GM21526 (cell line): ENCODE results near the gene CD58.

ENCODE experiments used
- ATAC-seq: cut with Tn5 transposase; IDR thresholded peaks from one replicate; pipeline ENCODE4 v1.9.1; 2021; ENCODE audit warnings: moderate library complexity; ENCODE audit not compliant: unreplicated experiment, low FRiP score

Gene CD58

GRCh38 chr1:116514708-116515525 lies 55.9 kb downstream of the CD58 start:
- ATAC-seq: peak; percentile 65

- no peak for ATAC-seq
Measured at GRCh38 chr1:116513956-116514355, 56.9 kb downstream of the CD58 start.

- no peak for ATAC-seq
Measured at GRCh38 chr1:116511459-116512019, 59.3 kb downstream of the CD58 start.

GRCh38 chr1:116510361-116510760 lies 60.5 kb downstream of the CD58 start:
- no peak for ATAC-seq

- peak; percentile 34 for ATAC-seq
Measured at GRCh38 chr1:116508984-116509980, 61.5 kb downstream of the CD58 start.

GRCh38 chr1:116508085-116508983 lies 62.5 kb downstream of the CD58 start:
- ATAC-seq: no peak

GRCh38 chr1:116507631-116508030 lies 63.2 kb downstream of the CD58 start:
- no peak for ATAC-seq

GRCh38 chr1:116506132-116507004 lies 64.5 kb downstream of the CD58 start:
- no peak for ATAC-seq

- ATAC-seq: peak; percentile 84
Measured at GRCh38 chr1:116504308-116505156, 66.3 kb downstream of the CD58 start.

- ATAC-seq: no peak
Measured at GRCh38 chr1:116503546-116504307, 67.1 kb downstream of the CD58 start.

- no peak for ATAC-seq
Measured at GRCh38 chr1:116502671-116503314, 68.0 kb downstream of the CD58 start.

GRCh38 chr1:116501870-116502244 lies 69.0 kb downstream of the CD58 start:
- ATAC-seq: no peak

- ATAC-seq: no peak
Measured at GRCh38 chr1:116501125-116501869, 69.5 kb downstream of the CD58 start.

- ATAC-seq: no peak
Measured at GRCh38 chr1:116498789-116499628, 71.8 kb downstream of the CD58 start.

- no peak for ATAC-seq
Measured at GRCh38 chr1:116497656-116498055, 73.2 kb downstream of the CD58 start.
